GM03348 (cell line): ENCODE data around the gene RPL15.
"Not testable (repeated sequence)": the region's sequence is repeated elsewhere in the genome, so short reads cannot be mapped to it uniquely, and the experiment has no call there.

Experiments
- DNase-seq: peaks from one replicate; pipeline ENCODE4 v3.0.0; 2012; ENCODE audit warnings: low spot score

The RPL15 gene

GRCh38 chr3:23916886-23917678, at the start of gene RPL15, which contains the start of gene NKIRAS1:
TSS of gene RPL15 (plus strand) at chr3:23917132. CDS start at chr3:23917860, 728 bp downstream.
TSS of gene NKIRAS1 (minus strand) at chr3:23916990. CDS start at chr3:23910904, 6,086 bp downstream.
- peak; percentile 97 for DNase-seq

- no peak for DNase-seq
Observed at GRCh38 chr3:23867400-23867799, 49.5 kb upstream of the RPL15 start.

GRCh38 chr3:23867838-23868237, 49.1 kb upstream of the RPL15 start:
- no peak for DNase-seq

- DNase-seq, result no peak
Observed at GRCh38 chr3:23869977-23870662, 46.8 kb upstream of the RPL15 start.

GRCh38 chr3:23870663-23871043, 46.3 kb upstream of the RPL15 start:
- not testable (repeated sequence) for DNase-seq

- DNase-seq, result not testable (repeated sequence)
Observed at GRCh38 chr3:23871361-23871760, 45.6 kb upstream of the RPL15 start.

GRCh38 chr3:23872330-23872729, 44.6 kb upstream of the RPL15 start:
- DNase-seq, result no peak

GRCh38 chr3:23873941-23874340, 43.0 kb upstream of the RPL15 start:
- DNase-seq, result peak; percentile 48

GRCh38 chr3:23874359-23875112, 42.4 kb upstream of the RPL15 start:
- DNase-seq, result peak; percentile 82

- peak; percentile 24 for DNase-seq
Observed at GRCh38 chr3:23875113-23875725, 41.7 kb upstream of the RPL15 start.

GRCh38 chr3:23876923-23877322, 40.0 kb upstream of the RPL15 start:
- DNase-seq, result no peak

GRCh38 chr3:23877329-23877980, 39.5 kb upstream of the RPL15 start:
- DNase-seq, result peak; percentile 80

GRCh38 chr3:23879485-23879884, 37.4 kb upstream of the RPL15 start:
- no peak for DNase-seq

GRCh38 chr3:23880703-23881339, 36.1 kb upstream of the RPL15 start:
- DNase-seq, result no peak

- not testable (repeated sequence) for DNase-seq
Observed at GRCh38 chr3:23881993-23882392, 34.9 kb upstream of the RPL15 start.

GRCh38 chr3:23882487-23882918, 34.4 kb upstream of the RPL15 start:
- DNase-seq, result no peak

GRCh38 chr3:23884481-23884880, 32.5 kb upstream of the RPL15 start:
- DNase-seq, result no peak

- DNase-seq, result no peak
Observed at GRCh38 chr3:23885210-23885609, 31.7 kb upstream of the RPL15 start.

- no peak for DNase-seq
Observed at GRCh38 chr3:23886311-23886710, 30.6 kb upstream of the RPL15 start.

GRCh38 chr3:23888617-23889228, 28.2 kb upstream of the RPL15 start:
- DNase-seq, result peak; percentile 40

GRCh38 chr3:23889386-23889785, 27.5 kb upstream of the RPL15 start:
- no peak for DNase-seq
